Osteoblast (primary cell): Measurements from ENCODE around the gene CDH10. TPM values are rescaled to one million over a fixed set of nuclear protein-coding genes. Genes with fewer than 3 reads are reported as not detected.

Experiments
- DNase-seq: peaks from one replicate; pipeline ENCODE4 v3.0.0; 2011; ENCODE audit warnings: low spot score, mixed read lengths; ENCODE audit not compliant: insufficient read length; ENCODE audit errors: missing footprints
- H2AFZ ChIP-seq: 2 replicates; pipeline ENCODE4 v1.6.0; 2011; ENCODE audit warnings: mild to moderate bottlenecking, low read length
- H3K27ac ChIP-seq: 2 replicates; pipeline ENCODE4 v1.5.1; 2011; ENCODE audit warnings: mild to moderate bottlenecking, low read depth, low read length, moderate library complexity
- H3K27me3 ChIP-seq: 2 replicates; pipeline ENCODE4 v1.6.0; 2012; ENCODE audit warnings: mild to moderate bottlenecking, control low read depth, inconsistent platforms, low read length, moderate library complexity; ENCODE audit not compliant: insufficient read depth
- H3K36me3 ChIP-seq: 2 replicates; pipeline ENCODE4 v1.5.1; 2011; ENCODE audit warnings: mild to moderate bottlenecking, low read length, control low read depth, moderate library complexity; ENCODE audit not compliant: insufficient read depth
- H3K4me1 ChIP-seq: 2 replicates; pipeline ENCODE4 v1.5.1; 2011; ENCODE audit warnings: mild to moderate bottlenecking, low read length, control low read depth, moderate library complexity; ENCODE audit not compliant: insufficient read depth
- H3K4me2 ChIP-seq: 2 replicates; pipeline ENCODE4 v1.6.0; 2011; ENCODE audit warnings: mild to moderate bottlenecking, low read length; ENCODE audit not compliant: insufficient read depth
- H3K4me3 ChIP-seq: fragments of 200-600 bp; sonication (generic); 3 replicates; pipeline ENCODE4 v1.5.1; 2012; ENCODE audit warnings: mild to moderate bottlenecking, low read length, inconsistent platforms; ENCODE audit not compliant: insufficient read depth
- H3K79me2 ChIP-seq: 2 replicates; pipeline ENCODE4 v1.6.0; 2012; ENCODE audit warnings: mild to moderate bottlenecking, low read length, control low read depth, inconsistent platforms; ENCODE audit not compliant: insufficient read depth
- H3K9me3 ChIP-seq: 2 replicates; pipeline ENCODE4 v1.5.1; 2011; ENCODE audit warnings: low read depth, low read length, control low read depth
- H4K20me1 ChIP-seq: 2 replicates; pipeline ENCODE4 v1.6.0; 2012; ENCODE audit warnings: mild to moderate bottlenecking, low read length, control low read depth; ENCODE audit not compliant: insufficient read depth
- total RNA-seq: library from RNA; depleted of rRNA; stranded (reverse); fragments of >200 nt; gene quantifications from 2 replicates; pipeline ENCODE4 v1.2.3, GENCODE V29; 2012
- TF ChIP-seq, protein P1 (sequence below): IDR thresholded peaks from 2 replicates; pipeline ENCODE4 v1.5.1; 2011; ENCODE audit warnings: mild to moderate bottlenecking, low read depth, low read length, moderate library complexity; ENCODE audit errors: extremely low read depth

The CDH10 gene
- total RNA-seq, 1 donor = not detected

DNA sequence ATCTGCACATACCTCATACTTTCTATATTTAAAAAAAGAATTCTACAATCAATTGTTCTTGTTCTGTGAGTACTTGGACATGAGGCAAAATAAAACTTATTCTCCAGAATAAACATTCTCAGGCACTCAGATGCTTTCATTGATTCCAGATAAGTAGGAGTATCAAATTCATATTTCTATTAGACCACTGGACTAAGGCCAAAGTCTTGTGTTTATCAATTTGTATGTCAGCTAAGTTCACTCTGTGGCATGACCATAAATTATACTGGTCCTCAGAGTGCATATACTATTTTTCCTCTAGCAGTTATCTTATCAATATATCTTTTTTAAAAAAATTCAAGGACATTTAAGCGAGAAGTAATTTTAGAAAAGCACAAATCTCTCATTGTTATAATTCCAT, 28.2 kb downstream of the CDH10 start:
- Histone ChIP-seq H3K79me2 (no peaks in the 10 kb centered on the region), H4K20me1 (no peaks in the 10 kb centered on the region), H2AFZ (no peak overlapping the region), H3K4me2 (no peak overlapping the region), H3K4me3 (no peak overlapping the region), H3K27ac (no peak overlapping the region), H3K9me3 (peaks cover 2% of the 10 kb centered on the region), H3K27me3 (no peaks in the 10 kb centered on the region), H3K4me1 (no peaks in the 10 kb centered on the region), H3K36me3 (no peaks in the 10 kb centered on the region)
- TF ChIP-seq, protein P1, sequence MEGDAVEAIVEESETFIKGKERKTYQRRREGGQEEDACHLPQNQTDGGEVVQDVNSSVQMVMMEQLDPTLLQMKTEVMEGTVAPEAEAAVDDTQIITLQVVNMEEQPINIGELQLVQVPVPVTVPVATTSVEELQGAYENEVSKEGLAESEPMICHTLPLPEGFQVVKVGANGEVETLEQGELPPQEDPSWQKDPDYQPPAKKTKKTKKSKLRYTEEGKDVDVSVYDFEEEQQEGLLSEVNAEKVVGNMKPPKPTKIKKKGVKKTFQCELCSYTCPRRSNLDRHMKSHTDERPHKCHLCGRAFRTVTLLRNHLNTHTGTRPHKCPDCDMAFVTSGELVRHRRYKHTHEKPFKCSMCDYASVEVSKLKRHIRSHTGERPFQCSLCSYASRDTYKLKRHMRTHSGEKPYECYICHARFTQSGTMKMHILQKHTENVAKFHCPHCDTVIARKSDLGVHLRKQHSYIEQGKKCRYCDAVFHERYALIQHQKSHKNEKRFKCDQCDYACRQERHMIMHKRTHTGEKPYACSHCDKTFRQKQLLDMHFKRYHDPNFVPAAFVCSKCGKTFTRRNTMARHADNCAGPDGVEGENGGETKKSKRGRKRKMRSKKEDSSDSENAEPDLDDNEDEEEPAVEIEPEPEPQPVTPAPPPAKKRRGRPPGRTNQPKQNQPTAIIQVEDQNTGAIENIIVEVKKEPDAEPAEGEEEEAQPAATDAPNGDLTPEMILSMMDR = no peak
- DNase-seq = no peak

DNA sequence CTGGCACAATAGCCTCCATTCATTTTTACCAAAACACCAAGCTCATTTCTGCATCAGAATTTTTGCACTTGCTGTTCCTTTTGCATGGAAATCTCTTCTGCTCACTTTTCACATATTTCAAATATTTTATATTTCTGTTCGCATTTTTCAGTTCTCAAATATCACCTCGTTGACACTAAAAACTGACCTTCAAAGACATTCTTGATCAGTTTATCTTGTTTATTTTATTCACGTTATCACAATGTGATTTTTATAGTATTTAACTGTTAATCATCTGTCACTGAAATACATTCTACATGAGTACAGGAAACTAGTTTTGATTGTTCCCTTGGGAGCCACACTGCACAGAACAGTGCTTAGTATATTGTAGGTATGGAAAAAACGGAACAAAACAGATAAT, 29.6 kb downstream of the CDH10 start:
- no peak for DNase-seq
- Histone ChIP-seq H3K79me2 (no peaks in the 10 kb centered on the region), H3K27ac (no peak overlapping the region), H3K36me3 (no peaks in the 10 kb centered on the region), H3K9me3 (peaks cover 2% of the 10 kb centered on the region), H3K4me1 (no peaks in the 10 kb centered on the region), H4K20me1 (no peaks in the 10 kb centered on the region), H2AFZ (no peak overlapping the region), H3K4me3 (no peak overlapping the region), H3K27me3 (no peaks in the 10 kb centered on the region), H3K4me2 (no peak overlapping the region)
- TF ChIP-seq, protein P1 = no peak

DNA sequence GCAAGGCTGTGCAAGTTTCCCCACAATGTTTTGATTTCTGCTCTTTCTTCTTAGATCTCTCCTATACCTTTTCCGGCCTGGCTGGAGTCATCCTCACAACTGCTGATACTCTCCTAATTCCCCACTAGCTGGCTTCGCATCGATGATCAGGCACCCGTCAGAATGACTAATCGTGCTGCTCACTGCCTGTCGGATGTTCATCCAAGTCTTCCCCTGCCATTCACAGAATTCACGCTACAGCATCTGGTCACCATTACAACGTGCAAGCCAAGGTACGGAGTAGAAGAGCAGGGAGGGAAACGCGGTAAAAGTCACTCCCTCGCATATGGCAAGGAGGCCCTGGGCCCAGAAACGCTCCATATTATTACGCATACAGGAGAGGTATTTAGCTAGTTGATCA, 35.1 kb downstream of the CDH10 start:
- Histone ChIP-seq H3K79me2 (no peaks in the 10 kb centered on the region), H3K4me3 (no peak overlapping the region), H3K27me3 (no peaks in the 10 kb centered on the region), H3K4me1 (no peaks in the 10 kb centered on the region), H3K9me3 (peaks cover 10% of the 10 kb centered on the region), H2AFZ (no peak overlapping the region), H3K4me2 (no peak overlapping the region), H3K36me3 (no peaks in the 10 kb centered on the region), H4K20me1 (no peaks in the 10 kb centered on the region), H3K27ac (no peak overlapping the region)
- TF ChIP-seq, protein P1 = no peak
- DNase-seq = no peak

- no peaks in the 10 kb centered on the region for H3K4me1 ChIP-seq
- H3K4me3 ChIP-seq = no peak overlapping the region
- H3K4me2 ChIP-seq = no peak overlapping the region
- DNase-seq = no peak
- TF ChIP-seq, protein P1 = no peak
- no peaks in the 10 kb centered on the region for H4K20me1 ChIP-seq
- H3K79me2 ChIP-seq = no peaks in the 10 kb centered on the region
- no peak overlapping the region for H3K27ac ChIP-seq
- no peak overlapping the region for H2AFZ ChIP-seq
- H3K9me3 ChIP-seq = peaks cover 10% of the 10 kb centered on the region
- H3K27me3 ChIP-seq = no peaks in the 10 kb centered on the region
- no peaks in the 10 kb centered on the region for H3K36me3 ChIP-seq
Measured at GRCh38 chr5:24606971-24607370, 37.8 kb downstream of the CDH10 start.
